ENCODE measurements around the gene ZMYM1.
A peak's percentile ranks its signal among the peaks of the same experiment; 100 is the strongest.
"Not testable (repeated sequence)": the region's sequence is repeated elsewhere in the genome, so short reads cannot be mapped to it uniquely, and the experiment has no call there.

Gene ZMYM1

GRCh38 chr1:35079003-35079930, at the start of gene ZMYM1:
TSS of gene ZMYM1 (plus strand) at chr1:35079385. CDS start at chr1:35093988, 14,603 bp downstream.
- DNase-seq (ENCODE audit: low read depth): peak; percentile 87

- DNase-seq (ENCODE audit: low read depth): no peak
These were observed 49.4 kb upstream of the ZMYM1 start for GRCh38 chr1:35029761-35030160.

GRCh38 chr1:35030338-35030737, 48.8 kb upstream of the ZMYM1 start:
- DNase-seq (ENCODE audit: low read depth): no peak

GRCh38 chr1:35030756-35031446, 48.3 kb upstream of the ZMYM1 start:
- DNase-seq (ENCODE audit: low read depth): peak; percentile 39

- DNase-seq (ENCODE audit: low read depth): no peak
These were observed 46.8 kb upstream of the ZMYM1 start for GRCh38 chr1:35032384-35032739.

GRCh38 chr1:35033346-35033745, 45.8 kb upstream of the ZMYM1 start:
- DNase-seq (ENCODE audit: low read depth): no peak

- no peak for DNase-seq (ENCODE audit: low read depth)
These were observed 42.6 kb upstream of the ZMYM1 start for GRCh38 chr1:35036621-35037020.

- DNase-seq (ENCODE audit: low read depth): no peak
These were observed 42.0 kb upstream of the ZMYM1 start for GRCh38 chr1:35037206-35037605.

- no peak for DNase-seq (ENCODE audit: low read depth)
These were observed 40.5 kb upstream of the ZMYM1 start for GRCh38 chr1:35038723-35039122.

- DNase-seq (ENCODE audit: low read depth): no peak
These were observed 35.7 kb upstream of the ZMYM1 start for GRCh38 chr1:35043498-35043897.

GRCh38 chr1:35044431-35044830, 34.8 kb upstream of the ZMYM1 start:
- no peak for DNase-seq (ENCODE audit: low read depth)

GRCh38 chr1:35046730-35047129, 32.5 kb upstream of the ZMYM1 start:
- no peak for DNase-seq (ENCODE audit: low read depth)

GRCh38 chr1:35047188-35047858, 31.9 kb upstream of the ZMYM1 start:
- no peak for DNase-seq (ENCODE audit: low read depth)

GRCh38 chr1:35049116-35049515, 30.1 kb upstream of the ZMYM1 start:
- DNase-seq (ENCODE audit: low read depth): no peak

GRCh38 chr1:35053433-35053832, 25.8 kb upstream of the ZMYM1 start:
- DNase-seq (ENCODE audit: low read depth): no peak

GRCh38 chr1:35054282-35054681, 24.9 kb upstream of the ZMYM1 start:
- not testable (repeated sequence) for DNase-seq (ENCODE audit: low read depth)

- DNase-seq (ENCODE audit: low read depth): not testable (repeated sequence)
These were observed 20.9 kb upstream of the ZMYM1 start for GRCh38 chr1:35058321-35058720.

GRCh38 chr1:35058988-35059387, 20.2 kb upstream of the ZMYM1 start:
- DNase-seq (ENCODE audit: low read depth): no peak

- no peak for DNase-seq (ENCODE audit: low read depth)
These were observed 16.5 kb upstream of the ZMYM1 start for GRCh38 chr1:35062518-35063196.

GRCh38 chr1:35064265-35064664, 14.9 kb upstream of the ZMYM1 start:
- no peak for DNase-seq (ENCODE audit: low read depth)

GRCh38 chr1:35069746-35070145, 9.4 kb upstream of the ZMYM1 start:
- DNase-seq (ENCODE audit: low read depth): no peak

- DNase-seq (ENCODE audit: low read depth): no peak
These were observed 5.8 kb upstream of the ZMYM1 start for GRCh38 chr1:35073265-35073811.

Measured in activated T-cell treated with anti-CD3 and anti-CD28 coated beads for 24 hours (primary cell).